Measurements from ENCODE around the gene AGPS.

GRCh38 chr2:177542396-177542795 is 149.8 kb downstream of the AGPS start:
- TF ChIP-seq CTCF (IDR thresholded peaks at IDR 0.05; ENCODE audit: insufficient read depth, low read length), result no peak
- no peak for TF ChIP-seq POLR2AphosphoS5 (IDR thresholded peaks at IDR 0.05; ENCODE audit: low read depth)
